ENCODE data around the gene NELL1.
A peak's percentile ranks its signal among the peaks of the same experiment; 100 is the strongest.

NELL1 gene

DNA sequence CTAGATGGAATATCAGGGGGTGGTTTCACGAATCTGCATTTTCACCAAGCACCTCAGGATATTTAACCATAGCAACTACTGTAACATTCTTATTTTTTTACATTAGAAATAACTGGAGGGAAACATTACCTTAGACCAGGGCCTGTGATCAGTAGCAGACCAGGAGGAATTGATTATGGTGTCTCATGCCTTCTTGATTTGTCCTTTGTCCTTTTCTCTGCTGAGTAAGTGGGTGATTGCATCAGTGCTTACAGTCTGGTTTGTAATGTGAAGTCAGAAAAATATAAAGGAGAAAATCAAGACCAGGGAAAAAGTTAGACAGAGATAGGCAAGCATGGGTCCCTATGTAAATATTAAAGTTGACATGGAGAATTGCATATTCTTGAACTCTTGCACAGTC, 703.3 kb downstream of the NELL1 start:
- DNase-seq: no peak

GRCh38 chr11:21374376-21374775, 705.0 kb downstream of the NELL1 start:
- DNase-seq: no peak

DNA sequence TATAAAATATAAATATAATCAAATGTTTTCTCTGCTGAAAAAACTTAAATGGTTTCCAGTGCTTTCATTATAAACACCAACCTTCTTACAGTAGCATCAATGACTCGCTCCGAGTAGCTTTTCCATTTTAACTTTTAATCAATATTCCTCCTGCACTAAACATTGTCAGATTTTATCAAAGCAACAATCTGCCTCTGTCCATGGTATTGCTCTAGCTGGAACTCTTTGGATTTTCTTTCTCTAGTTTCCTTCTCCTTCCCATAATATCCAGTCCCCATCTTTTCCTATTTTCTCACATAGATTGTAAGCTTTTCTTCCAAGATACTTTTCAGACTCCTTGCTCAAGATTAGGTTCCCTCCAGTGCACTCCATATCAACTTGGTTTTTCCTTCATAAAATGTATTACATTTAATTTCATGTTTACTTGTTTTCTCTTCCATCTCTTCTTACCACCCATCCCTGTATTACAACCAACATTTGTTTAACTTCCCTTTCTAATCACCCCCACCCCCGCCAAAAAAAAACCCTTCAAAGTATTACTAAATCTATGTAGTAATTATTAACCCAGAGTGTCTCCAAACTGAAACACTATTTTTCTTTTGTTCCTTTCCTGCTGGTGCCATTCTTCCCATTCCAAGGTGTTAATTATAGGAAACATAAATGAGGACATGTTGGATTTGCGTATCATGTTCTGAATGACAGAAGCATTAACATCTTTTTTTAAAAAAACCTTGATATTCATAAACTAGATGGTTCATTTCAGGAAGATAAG, 716.5 kb downstream of the NELL1 start:
- DNase-seq: no peak

DNA sequence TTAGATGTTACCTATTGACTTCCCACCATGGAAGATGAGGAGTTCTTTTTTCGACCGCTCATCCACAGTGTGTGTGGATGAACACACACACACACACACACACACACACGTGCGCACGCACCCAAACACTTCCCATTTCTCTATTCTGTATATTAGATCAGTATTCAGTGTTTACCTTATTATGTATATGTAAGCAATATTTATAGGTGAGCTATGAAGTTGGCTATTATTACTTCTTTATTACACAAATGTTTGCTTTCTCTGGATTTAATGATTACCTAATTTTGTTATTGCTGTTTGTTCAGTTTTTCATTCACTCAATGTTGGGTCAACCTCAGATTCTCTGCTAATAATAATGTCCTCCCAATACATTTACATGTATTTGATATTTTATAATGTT, 721.0 kb downstream of the NELL1 start:
- no peak for DNase-seq

- DNase-seq: no peak
Measured at GRCh38 chr11:21396342-21397008, 727.1 kb downstream of the NELL1 start.

DNA sequence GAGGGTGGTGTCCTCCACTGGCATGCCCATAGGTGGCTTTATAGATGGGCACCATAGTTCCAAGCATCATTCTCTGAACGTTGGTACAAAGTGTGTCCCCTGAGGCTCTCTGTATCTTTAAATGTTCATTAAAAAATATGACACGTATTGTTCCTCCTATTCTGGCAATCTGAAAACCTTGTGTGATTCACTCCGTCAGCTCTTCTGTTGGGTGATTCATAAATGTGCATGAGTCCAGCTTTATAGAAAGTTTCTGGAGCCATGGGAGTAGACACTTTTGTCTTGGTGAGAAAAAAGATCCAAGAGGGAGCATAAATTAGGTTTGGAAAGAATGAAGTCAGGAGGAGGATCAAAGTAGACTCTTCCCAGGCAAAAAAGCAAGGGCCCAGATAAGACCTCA, 728.8 kb downstream of the NELL1 start:
- DNase-seq: no peak

- no peak for DNase-seq
Measured at GRCh38 chr11:21401496-21401895, 732.1 kb downstream of the NELL1 start.

GRCh38 chr11:21402274-21402673, 732.9 kb downstream of the NELL1 start:
- DNase-seq: no peak

DNA sequence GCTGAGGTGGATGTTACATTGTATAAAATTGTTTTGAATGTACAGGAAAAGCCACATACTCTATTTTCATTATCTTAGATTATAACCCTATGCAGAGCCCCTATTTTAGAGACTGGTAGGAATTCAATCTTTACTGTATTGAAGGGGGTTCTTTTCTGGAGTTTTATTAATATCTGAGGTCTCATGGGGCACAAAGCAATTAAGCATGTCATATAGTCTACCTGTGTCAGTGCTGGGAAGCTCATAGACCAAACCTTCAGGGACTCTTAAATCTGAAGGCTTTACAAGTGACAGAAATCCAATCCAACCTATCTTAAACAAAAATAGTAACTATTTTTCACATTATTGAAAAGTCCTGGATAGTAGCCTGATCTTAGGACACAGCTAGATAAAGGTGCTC, 733.7 kb downstream of the NELL1 start:
- DNase-seq: no peak

GRCh38 chr11:21405422-21405821, 736.0 kb downstream of the NELL1 start:
- no peak for DNase-seq

DNA sequence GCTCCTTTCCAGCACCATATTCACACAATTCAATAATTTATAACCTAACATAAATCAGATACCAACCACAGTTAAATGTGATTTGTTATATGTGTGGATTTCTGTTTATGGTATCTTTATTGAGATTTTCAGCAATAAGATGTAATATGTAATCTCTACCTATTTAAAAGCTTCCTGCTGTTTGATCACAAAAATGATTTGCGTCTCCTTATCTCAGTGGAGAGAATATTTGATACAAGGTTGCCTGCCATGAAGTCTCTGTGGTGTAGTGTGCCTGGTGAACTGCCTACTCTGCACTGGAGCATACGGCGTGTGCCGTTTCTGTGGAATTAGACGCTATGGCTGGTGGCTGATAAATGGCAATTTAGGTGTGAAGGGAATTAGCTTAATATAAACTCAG, 741.1 kb downstream of the NELL1 start:
- DNase-seq: no peak

GRCh38 chr11:21411104-21411503, 741.7 kb downstream of the NELL1 start:
- no peak for DNase-seq

GRCh38 chr11:21411597-21411996, 742.2 kb downstream of the NELL1 start:
- DNase-seq: no peak

DNA sequence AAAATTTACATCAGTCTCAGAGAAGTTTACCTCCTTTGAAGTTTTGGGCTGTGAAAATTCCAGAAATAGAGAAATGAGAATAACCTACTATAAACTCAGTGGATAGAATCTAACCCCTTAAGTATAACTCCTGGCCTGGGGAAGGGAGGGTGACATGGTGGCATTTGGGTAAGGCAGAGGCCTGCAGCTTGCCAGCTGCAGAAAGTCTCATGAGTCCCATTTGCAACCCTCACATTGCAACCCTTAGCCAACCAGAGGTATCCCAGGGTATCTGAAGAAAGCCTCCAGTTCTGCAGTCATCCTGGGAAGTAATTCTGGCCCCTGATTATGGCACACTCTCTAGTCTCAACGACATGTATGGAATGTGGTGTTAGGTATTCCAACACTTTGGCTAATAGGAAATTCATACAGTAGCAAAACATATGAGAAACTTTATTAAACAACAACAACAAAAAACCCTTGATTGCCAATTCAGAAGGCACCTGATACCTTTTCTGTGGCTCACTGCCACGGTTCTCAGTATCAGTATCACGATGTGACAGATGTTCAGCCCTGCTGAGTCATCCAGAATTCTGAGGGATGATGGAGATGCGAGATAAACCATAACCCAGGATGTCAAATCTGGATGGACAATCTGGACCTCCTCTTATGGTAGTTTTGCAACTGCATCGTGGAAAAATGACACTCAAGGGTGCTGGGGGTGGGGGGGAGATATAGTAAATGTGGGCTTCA, 743.4 kb downstream of the NELL1 start:
- DNase-seq: no peak

GRCh38 chr11:21414953-21415352, 745.6 kb downstream of the NELL1 start:
- no peak for DNase-seq

DNA sequence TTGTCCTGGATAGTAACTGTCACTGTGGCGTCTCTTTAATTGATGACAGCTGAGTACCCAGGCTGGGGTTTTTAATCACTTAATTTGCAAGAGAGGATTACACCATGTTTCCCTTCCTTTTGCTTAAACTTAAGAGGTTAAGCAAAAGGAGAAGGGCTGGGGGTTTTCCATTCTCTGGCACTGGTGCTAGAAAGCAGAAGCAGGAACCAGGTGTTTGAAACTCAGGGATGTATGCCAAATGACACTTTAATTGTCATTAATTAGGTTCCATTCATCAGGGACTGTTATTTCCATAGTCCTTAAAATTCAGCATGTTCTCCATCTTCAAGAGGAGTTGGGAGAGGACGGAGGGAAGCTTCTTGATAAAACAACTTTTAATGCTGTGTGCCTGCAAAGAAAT, 746.2 kb downstream of the NELL1 start:
- DNase-seq: no peak

DNA sequence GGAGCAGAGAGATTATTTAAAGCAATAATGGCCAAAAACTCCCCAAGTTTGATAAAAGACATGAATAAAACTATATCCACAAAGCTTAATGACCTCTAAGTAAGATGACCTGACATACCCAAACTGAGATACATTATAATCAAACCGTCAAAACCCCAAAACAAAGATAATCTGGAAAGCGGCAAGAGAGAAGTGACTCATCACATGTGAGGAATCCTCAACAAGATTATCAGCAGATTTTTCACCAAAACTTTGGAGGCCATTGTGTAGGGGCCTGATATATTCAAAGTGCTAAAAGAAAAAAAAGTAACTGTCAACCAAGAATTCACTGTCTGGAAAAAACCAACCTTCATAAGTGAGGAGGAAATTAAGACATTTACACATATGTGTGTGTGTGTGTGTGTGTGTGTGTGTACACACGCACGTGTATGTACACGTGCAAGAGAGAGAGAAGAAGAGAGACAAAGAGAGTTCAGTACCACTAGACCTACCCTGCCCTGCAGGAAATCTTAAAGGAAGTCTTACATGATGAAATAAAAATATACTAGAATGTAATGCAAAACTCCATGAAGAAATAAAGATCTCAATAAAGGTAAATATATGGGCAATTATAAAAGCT, 752.4 kb downstream of the NELL1 start:
- DNase-seq: no peak

DNA sequence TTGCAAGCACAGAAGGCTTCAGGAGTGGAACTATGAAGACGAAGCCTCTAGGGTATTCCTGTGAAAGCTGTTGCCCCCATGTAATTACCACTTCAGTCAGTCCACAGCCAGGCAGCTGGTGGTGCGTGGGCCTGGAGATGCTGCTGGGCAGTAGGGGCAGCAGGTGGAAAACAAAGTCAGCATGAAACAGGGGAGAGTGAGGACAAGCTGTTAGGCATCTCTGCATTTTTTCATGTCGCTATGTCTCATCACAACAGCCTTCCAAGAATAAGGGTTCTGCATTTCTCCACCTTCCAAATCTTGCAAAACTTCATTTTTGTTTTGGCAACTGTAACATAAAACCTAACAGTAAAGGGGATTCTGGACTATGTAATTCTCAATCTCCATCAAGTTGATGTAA, 757.5 kb downstream of the NELL1 start:
- DNase-seq: peak; percentile 5

DNA sequence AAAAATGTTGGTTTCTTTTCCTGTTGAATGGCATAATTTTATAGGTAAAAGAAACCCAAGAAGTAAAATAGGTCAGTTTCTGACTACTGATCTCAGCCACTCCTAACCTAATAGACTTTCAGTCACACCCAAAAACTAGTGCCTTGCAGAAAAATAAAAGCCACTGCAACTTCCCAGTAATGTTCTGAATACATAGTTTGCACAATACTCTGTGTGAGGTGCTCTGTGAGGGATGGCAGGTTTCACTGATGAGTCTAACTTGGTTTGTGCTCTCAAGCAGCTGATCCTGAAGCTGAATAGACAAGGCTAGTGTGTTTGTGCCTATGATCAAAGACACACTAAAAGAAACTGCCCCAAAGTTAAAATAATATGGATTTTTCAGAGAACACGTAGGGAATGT, 758.3 kb downstream of the NELL1 start:
- no peak for DNase-seq

- DNase-seq: no peak
Measured at GRCh38 chr11:21428796-21429195, 759.4 kb downstream of the NELL1 start.

DNA sequence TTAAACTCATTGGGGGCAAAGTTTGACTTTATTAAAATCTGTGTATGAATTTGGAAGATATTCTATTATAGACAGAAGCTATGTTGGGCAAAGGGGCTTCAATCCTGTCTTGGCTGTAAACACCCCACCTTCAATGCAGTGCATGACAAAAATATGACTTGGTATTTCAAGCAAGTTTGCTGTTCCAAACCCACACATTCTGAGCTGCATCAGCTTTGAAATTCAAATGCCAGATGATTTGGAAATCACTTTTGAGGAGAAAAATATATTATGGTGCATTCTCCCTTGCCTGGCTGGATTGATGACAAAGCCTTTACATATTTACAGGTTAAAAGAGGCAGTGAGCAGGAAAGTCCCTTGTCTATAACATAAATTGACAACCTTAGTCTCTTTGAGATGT, 760.0 kb downstream of the NELL1 start:
- DNase-seq: no peak

GRCh38 chr11:21430537-21430936, 761.2 kb downstream of the NELL1 start:
- DNase-seq: no peak

- DNase-seq: no peak
Measured at GRCh38 chr11:21446939-21447590, 777.7 kb downstream of the NELL1 start.
